SK-N-SH (cell line): Measurements from ENCODE around the gene TYR.

Experiments
- EP300 ChIP-seq, 2 experiments: IDR thresholded peaks; 2 replicates each; pipeline versions ENCODE4 v1.4.0 to v1.6.1; 2012; ENCODE audit warnings: borderline replicate concordance in 1 of 2, low read depth in 1 of 2, low read length in 1 of 2
- EZH2phosphoT487 ChIP-seq: fragments of 200-600 bp; sonication (generic); IDR thresholded peaks from 2 replicates; pipeline ENCODE4 v1.6.1; 2017; ENCODE audit warnings: low read depth, mixed run types, mild to moderate bottlenecking, antibody characterized with exemption, moderate library complexity, borderline replicate concordance
- RFX5 ChIP-seq: IDR thresholded peaks from 2 replicates; pipeline ENCODE4 v1.6.1; 2012; ENCODE audit warnings: mild to moderate bottlenecking, improper control_type of control experiment, low read length
- SIN3A ChIP-seq: IDR thresholded peaks from 2 replicates; pipeline ENCODE4 v1.6.1; 2012; ENCODE audit warnings: low read depth, mild to moderate bottlenecking, low read length, moderate library complexity, borderline replicate concordance
- TF ChIP-seq, protein P1 (sequence below): fragments of 200-600 bp; sonication (generic); IDR thresholded peaks from 2 replicates; pipeline ENCODE4 v1.6.1; 2017; ENCODE audit warnings: antibody characterized with exemption, mild to moderate bottlenecking, moderate library complexity
- TF ChIP-seq, protein P2 (sequence below): fragments of 150-350 bp; IDR thresholded peaks from 2 replicates; pipeline ENCODE4 v1.6.1; 2017; ENCODE audit warnings: antibody characterized with exemption, low read length, low read depth, borderline replicate concordance
- TF ChIP-seq, protein P3 (sequence below): IDR thresholded peaks from 2 replicates; pipeline ENCODE4 v1.4.0; 2012; ENCODE audit warnings: low read depth

DNA sequence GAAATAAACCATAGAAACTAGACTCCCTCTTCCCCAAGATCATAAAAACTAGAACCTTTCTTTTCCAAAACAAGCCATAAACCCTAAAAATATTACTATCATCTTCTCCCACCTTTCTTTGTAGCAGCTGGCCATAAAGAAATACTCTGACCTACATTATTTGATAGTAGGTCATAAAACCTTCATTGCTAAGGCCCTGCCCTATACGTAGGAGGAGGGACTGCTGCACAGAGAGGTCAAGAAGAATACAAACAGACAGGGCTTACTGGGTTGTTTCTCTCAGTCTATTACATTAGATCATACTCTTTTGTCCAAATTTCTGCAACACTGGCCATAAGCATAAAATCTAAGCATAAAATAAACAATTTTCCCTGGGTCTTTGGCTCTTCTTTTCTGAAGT is 101.5 kb downstream of the TYR start:
- TF ChIP-seq, protein P1, sequence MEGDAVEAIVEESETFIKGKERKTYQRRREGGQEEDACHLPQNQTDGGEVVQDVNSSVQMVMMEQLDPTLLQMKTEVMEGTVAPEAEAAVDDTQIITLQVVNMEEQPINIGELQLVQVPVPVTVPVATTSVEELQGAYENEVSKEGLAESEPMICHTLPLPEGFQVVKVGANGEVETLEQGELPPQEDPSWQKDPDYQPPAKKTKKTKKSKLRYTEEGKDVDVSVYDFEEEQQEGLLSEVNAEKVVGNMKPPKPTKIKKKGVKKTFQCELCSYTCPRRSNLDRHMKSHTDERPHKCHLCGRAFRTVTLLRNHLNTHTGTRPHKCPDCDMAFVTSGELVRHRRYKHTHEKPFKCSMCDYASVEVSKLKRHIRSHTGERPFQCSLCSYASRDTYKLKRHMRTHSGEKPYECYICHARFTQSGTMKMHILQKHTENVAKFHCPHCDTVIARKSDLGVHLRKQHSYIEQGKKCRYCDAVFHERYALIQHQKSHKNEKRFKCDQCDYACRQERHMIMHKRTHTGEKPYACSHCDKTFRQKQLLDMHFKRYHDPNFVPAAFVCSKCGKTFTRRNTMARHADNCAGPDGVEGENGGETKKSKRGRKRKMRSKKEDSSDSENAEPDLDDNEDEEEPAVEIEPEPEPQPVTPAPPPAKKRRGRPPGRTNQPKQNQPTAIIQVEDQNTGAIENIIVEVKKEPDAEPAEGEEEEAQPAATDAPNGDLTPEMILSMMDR: no peak
- TF ChIP-seq RFX5 (no peak), EZH2phosphoT487 (no peak), SIN3A (no peak), EP300 (IDR thresholded peaks at IDR 0.05; ENCODE audit: borderline replicate concordance in 1 of 2, low read depth in 1 of 2, low read length in 1 of 2) (no peak)
- TF ChIP-seq, protein P2, sequence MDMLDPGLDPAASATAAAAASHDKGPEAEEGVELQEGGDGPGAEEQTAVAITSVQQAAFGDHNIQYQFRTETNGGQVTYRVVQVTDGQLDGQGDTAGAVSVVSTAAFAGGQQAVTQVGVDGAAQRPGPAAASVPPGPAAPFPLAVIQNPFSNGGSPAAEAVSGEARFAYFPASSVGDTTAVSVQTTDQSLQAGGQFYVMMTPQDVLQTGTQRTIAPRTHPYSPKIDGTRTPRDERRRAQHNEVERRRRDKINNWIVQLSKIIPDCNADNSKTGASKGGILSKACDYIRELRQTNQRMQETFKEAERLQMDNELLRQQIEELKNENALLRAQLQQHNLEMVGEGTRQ: no peak
- TF ChIP-seq, protein P3, sequence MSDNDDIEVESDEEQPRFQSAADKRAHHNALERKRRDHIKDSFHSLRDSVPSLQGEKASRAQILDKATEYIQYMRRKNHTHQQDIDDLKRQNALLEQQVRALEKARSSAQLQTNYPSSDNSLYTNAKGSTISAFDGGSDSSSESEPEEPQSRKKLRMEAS: no peak
